Hematopoietic multipotent progenitor cell treated with erythropoietin and hydrocortisone succinate and interleukin-3 and kit ligand, for 8 days (in vitro differentiated cells): ENCODE results near the gene ADAD1.

ENCODE experiments used
- DNase-seq: peaks from one replicate; pipeline ENCODE4 v3.0.0-alpha.2; 2015

The ADAD1 gene

DNA sequence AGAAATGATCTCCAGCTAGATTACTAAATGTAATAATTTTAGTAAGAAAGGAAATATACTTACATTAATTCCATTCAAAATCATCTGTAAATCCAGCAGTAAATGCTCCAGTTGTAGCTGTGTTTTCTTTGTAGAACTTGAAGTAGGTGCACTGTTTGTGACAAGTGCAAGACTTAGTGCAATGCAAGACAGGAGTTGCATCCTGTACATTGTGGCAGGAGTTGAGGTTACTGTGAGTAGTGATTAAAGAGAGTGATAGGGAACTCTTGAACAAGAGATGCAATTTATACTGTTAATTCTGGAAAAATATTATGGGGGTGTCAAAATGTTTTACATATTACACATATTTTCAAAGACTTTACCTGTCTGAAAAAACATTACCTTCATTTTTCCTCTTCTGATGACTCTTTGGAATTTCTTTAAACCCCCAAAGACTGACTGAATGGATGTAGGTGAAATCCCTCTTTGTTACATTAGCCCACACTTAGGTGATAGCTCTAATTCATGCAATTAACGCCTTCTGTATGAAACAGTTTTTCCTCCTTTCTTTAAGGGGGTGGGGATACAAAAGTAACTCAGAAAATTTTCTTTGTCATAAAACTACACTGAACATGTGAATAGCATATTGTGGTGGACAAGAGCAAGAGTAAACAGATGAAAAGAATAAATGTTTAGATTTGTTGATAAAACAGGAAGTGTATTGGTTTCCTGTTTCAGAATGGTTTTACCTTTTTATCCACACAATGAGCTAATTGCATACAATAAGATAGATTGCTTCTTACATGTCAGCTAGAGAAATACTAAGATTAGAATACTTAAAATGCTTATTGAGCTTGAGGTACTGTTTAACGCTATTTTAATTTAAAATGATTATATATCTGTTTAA, 77.7 kb downstream of the ADAD1 start, which contains the start of gene IL2:
Gene IL2, minus strand, starts transcription at position 495 of the 886 bp plus-strand sequence. Its CDS starts 285 bp downstream, at position 210.
- DNase-seq: no peak

DNA sequence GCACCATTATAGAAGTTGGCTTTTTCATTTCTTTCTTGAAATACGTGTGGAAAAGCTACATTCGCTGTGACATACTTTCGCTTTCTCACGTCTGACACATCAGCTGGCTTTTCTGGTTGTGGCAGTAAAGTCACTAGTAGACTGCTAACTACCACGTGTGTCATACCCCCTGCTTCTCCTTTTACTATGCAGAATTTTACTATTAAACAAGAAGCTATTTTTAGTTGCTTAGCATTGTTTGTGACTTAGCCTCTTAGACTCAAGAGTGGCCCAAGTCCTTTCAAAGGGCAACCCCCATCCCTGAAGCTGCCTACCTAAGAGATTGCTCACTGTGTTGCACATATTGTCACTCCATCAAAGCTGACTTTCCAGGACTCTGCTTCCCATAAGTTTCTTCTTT, 79.8 kb downstream of the ADAD1 start:
- no peak for DNase-seq

DNA sequence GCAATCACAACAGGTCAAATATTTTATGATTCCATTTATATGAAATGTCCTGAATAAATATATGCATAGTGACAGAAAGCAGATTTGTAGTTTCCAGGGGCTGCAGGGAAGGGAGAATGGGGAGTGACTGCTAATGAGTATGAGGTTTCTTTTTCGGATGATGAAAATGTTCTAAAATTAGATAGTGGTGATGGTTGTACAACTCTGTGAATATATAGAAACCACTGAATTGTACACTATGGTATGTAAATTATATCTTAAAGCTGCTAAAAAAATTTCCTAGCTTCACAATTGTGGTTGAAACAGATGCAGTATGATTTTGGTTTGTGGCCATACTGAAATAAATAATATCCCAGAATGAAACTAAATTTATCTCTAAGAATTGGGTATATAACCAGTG, 90.6 kb downstream of the ADAD1 start:
- DNase-seq: no peak

DNA sequence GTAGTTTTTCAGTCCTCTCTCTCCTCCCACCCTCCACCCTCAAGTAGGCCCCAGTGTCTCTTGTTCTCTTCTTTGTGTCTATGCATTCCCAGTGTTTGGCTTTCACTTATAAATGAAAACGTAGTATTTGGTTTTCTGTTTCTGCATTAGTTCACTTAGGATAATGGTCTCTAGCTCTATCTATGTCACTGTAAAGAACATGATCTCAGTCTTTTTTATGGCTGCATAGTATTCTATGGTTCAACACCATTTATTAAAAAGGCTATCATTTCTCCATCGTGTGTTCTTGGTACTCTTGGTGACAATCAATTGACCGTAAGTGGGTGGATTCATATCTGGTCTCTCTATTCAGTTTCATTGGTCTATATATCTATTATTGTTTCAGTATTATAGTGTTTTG, 96.4 kb downstream of the ADAD1 start:
- DNase-seq: no peak

DNA sequence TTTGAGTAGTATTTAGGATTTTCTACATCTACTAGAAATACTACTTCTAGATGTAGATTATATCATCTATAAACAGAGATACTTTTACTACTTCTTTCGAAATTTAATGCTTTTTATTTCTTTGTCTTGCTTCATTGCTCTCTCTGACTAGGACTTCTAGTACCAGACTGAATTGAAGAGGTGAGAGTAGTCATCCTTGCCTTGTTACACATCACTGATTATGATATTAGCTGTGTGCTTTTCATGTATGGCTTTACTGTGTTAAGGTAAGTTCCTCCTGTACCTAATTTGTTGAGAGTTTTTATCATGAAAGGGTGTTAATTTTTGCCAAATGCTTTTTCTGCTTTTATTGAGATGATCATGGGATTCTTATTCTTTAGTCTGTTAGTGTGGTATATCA, 97.3 kb downstream of the ADAD1 start:
- DNase-seq: no peak

DNA sequence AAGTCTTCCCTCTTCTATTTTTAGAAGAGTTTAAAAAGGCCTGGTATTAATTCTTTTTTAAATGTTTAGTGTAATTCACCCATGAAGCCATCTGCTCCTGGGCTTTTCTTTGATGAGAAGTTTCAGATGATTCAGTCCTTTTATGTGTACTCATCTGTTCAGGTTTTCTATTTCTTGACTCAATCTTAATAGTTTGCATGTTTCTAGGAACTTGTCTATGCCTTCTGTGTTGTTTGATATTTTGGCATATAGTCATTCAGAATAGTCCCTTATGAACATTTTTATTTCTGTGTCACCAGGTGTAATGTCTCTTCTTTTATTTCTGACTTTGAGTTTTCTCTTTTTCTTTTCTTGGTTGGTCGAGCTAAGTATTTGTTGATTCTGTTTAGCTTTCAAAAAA, 97.9 kb downstream of the ADAD1 start:
- DNase-seq: no peak
